Embryonic facial prominence (tissue), 1 donor: ENCODE data around the gene VDR.

Source experiments
- DNase-seq: peaks from one replicate; pipeline ENCODE4 v3.0.0-alpha.2; 2016; ENCODE audit errors: extremely low spot score

VDR gene

DNA sequence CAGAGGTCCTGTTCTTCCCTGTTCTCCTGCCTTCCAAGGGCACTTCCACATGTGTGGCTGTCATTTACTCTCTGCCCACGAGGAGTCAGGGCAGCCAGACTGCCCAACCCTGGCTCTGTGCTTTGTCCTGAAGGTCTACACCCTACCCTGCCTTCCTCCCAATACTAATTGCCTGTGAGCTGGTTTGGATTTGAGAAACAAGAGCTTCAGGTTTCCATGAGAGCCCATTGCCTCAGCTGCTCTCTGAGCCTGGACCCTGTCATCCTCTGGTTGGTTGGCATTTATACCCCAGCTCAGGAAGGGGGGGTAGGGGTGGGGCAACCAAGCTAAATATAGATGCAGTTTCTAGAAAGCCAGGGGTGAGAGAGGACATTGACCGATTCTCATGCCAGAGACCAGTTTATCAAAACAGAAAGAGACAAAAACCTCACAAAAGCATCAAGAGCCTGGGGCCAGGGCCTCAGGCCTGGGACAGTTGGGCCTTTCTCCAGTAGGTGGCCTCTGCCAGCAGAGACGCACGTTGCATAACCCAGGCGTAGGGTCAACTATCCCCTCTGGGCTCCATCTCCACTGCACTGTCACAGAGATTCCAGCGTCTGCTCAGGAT is 34.5 kb downstream of the VDR start:
- DNase-seq: no peak

DNA sequence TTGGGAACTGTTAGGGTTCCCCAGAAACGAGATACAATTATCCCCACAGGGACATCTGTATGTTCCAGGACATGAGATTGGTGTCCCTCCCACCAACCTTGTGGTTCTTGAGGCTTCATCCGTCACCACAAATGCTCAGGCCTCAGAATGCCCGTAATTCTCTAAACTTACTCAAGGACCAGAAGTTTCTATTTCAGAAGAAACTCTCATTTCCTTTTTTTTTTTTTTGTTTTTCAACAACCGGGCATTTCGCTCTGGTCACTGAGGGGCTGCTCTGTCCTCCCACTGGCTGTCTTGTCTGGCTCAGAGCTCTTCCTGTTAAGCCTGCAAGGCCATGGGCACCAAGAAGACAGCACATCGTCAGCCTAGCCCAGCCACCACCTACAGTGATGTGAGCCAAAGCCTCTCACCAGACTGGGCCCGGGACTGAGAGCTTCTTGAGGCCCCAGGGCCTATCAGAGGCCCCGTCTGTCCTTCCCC is 36.2 kb downstream of the VDR start:
- DNase-seq: no peak

DNA sequence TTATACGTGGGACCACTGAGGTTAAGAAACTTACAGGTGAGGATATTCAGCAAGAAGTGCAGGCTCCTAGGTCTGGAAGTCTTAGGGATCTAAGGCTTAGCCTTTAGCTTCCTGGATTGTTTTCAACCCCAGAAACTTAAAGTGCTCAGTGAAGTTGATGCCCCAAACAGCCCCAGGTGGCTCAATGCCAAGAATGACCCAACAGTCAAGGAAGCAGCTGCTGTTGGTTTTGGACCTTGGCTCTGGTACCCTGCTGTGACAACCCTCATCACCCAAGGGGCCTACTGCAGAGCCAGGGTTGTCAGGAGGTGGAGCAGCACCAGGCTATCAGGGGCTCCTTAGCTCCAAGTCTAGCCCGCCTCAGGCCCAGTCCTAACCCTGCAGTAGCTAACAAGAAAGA is 36.8 kb downstream of the VDR start:
- DNase-seq: no peak

DNA sequence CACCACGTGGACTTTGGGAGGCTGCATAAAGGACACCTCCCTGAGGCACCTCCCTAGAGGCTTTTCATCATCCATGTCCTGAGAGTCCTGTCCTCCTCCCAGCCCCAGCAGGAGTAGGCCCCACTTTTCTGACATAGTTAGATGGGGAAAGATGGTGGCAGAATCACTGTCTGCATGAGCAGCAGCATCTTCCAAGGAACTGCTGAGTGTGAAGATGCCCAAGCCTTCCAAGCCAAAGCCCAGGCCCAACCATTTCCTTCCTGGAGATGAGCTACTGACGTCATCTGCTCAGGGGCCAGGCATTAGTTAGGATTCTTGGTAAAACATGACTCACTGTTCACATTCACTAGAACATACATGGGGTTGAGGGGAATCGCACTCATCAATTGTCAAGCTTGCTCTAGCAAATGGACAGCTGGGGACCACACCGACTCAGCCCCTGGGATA is 37.3 kb downstream of the VDR start:
- DNase-seq: no peak

DNA sequence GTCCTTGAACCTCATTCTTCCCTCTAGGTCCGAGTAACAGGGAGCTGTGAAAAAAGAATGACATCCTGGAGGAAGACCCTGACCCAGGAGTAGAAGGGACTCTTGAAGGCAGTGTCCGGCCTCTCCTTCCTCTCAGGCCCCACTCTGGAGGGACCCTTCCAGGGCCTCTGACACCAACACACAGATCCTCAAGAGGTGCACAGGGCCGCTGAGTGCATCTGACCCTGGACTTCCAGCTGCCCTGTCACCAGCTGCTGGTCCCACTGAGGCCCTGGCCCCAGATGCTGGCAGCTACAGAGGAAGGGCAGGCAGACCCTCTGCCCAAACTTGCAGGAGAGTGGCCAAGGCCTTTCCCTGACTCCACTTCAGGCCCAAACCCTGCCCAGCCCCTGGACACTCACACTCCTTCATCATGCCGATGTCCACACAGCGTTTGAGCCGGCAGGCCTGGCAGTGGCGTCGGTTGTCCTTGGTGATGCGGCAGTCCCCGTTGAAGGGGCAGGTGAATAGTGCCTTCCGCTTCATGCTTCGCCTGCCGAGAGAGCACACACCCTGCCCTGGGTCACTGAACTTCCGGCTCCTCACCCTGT is 40.1 kb downstream of the VDR start:
- DNase-seq: no peak

DNA sequence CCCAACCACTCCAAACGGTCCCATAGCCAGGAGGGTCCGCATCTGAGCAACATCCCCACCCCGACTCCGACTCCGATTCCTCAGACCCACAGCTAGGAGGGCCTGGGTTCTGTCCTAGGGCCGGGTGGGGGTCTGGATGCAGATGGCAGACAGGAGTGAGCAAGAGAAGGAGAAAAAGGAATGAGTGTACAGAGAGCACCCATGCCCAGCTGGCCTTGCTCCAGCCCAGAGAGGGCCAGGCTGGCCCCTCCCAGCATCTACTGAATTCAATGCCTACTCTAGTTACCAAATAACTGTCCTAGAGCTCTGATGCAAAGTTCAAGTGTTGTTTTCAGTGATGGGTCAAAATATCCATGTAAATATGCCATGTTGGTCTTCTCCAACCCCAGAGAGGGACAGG is 40.8 kb downstream of the VDR start:
- DNase-seq: no peak

DNA sequence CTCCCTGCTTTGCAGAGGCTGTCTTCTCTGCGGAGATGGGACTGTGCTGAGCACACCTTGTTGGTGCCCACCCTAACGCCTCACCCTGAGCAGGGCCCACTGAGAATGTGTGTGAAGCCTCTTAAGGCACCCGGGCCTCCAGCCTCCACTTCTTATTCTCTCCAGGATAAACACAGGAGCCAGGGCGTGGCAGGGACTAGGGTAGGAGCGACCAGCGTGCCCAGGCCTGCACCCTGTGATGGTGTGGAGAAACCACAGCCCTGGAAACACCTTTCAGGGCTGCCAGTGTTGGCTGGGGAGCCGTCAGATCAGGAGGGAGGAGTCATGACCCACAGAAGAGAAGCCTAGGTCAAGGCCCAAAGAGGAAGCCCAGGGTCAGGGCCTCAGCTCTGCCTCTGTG is 41.3 kb downstream of the VDR start:
- DNase-seq: no peak

DNA sequence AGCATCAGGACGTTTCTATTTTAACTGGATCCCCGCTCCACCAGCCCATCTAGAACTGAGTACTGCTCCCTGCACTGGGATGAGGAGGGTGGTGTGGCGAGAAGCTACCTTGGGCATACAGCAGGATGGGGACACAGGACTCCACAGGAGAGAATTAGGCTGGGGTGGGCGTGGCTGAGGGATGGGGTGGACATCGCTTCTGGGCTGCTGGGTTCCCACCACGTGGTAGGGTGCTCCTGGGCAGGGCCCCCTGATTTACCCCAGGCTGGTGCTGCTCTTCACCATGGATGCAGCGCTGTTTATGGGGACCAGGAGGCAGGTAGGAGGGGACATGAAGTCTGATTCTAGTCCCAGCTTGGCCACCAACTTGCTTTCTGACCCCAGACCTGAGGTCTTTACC is 41.9 kb downstream of the VDR start:
- DNase-seq: no peak

DNA sequence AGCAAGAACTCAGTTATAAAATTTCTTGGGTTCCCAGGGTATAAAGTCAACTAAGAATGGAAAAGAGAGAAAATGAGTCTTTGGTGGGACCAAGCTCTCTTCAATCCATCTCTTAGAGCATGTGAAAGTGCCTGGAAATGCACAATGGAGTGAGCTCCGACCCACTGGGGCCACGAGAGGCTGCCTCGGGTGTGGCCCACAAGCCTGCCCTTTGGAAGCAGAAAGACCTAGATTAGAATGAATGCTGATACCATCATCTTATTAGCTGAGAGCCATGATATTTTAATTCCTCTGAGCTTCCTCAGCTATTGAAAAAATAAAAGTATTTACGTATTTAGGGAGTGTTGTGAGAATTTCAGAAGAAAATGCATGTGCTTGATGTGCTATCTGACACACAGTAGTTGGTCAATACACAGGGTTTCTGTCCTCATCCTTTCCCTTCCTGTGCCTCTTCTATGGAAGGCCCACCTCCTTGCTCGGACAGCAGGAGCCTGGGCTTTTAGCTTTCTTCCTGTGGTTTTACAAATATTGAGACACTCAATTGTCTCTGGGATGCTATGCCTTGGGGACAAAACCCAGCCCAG is 42.5 kb downstream of the VDR start:
- no peak for DNase-seq

DNA sequence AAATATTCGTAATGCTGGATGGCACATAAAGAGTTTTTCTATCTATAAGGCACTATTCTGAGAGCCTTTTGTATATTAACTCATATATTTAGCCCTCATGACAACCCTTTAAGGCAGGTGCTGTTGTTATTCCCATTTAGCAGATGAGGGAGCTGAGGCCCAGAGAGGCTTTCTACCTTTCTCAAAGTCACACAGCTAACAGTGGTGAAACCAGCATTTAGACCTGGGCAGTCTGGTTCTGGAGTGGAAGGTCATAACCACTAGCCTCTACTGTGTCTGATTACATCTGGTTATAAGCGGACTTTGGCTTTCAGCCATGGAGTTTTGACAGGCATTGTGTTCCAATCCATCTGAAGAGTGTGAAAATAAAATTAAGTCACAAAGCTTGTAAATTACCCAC is 43.9 kb downstream of the VDR start:
- no peak for DNase-seq

DNA sequence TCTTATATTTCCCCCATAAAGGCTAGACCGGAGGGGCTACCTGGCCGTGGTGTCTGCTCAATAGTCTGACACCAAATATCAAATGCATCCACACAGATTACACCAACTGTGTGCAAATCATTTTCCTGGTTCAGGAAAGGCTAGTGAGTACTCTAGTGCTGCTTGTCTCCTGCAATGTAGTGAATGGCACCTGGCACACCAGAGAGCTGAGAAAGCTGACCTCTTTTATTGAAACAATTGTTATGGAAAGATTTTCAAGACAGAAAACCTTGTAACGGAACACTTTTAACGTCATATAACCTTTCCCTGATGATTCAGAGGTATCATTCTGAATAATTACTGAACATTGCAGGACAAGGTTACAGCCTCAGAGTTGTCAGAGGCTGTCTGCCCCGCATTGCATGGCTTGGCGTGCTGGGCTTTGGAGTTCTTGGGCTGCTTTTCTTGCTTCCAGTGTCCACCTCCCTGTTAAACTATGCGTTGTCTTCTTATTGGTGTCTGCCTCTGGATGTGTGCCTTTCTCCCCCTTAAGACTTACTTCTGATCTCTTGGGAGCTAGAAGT is 44.4 kb downstream of the VDR start:
- DNase-seq: no peak

DNA sequence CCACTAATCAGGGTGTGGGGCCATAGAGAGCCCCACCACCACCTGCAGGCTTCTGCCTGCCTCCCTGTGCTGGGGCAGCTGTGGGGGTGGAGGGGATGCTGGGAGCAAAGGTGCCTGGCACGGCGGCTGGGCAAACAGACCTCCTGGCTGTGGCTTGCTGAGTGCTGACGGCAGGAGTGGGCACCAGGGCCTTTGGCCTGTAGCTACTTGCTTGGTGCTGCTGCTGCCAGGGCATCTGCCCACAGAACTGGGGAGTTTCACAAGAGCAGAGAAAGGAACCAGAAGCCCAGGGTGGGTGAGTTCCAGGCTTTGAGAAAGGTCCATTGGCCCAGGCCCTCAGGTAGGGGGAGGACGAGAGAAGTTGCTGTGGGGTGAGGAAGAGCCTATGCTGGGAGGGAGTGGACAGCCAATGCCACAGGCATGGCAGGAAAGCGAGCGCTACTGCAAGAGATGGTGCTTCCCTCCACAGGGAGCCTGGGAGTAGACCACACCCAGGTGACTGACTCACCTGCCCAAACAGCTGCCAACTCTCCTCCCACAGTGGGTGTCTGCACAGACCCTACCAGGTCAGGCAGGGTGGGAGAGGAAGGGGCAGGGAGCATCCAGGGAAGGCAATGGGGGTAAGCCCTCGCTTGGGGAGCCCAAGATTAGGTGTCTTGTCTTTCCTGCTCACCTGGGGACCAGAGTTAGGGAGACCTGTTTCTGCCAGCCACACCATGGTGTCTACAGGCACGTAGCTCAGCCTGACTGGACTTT is 46.1 kb downstream of the VDR start:
- DNase-seq: no peak

DNA sequence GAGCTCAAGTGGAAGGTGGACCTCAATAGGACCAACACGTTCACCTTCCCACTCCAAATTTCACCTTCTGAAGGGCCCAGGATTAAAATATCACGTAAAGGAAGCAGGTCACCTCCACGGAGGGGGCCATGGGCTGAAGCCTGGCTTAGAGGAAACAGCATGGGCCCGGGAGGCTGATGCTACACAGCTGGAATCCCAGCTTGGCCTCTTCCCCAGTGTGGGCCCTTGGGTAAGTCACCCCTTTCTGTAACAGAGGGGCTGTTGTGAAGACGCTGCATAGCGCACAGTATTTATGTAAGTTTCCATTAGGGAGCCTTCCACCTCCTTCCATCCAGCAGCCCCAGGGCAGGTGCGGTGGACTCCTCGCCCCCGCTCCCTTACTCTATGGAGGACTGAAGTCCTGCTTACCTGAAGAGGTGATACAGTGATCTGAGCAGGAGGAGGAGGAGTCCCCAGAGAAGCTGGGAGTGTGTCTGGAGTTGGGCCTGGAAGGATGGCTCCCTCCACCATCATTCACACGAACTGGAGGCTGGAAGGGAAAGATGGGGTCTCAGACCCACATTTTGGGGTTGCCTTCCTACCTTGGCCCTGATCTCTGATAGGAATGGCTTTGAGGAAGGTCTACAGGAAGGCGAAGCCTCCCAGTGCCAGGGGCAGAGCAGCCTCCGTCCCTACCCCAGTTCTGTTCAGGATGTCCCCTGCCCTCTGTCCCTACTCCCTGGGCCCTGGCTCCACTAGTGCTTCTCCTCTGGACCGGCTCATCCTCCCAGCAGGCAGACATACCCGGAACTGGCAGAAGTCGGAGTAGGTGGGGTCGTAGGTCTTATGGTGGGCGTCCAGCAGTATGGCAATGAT is 47.8 kb downstream of the VDR start:
- DNase-seq: no peak

DNA sequence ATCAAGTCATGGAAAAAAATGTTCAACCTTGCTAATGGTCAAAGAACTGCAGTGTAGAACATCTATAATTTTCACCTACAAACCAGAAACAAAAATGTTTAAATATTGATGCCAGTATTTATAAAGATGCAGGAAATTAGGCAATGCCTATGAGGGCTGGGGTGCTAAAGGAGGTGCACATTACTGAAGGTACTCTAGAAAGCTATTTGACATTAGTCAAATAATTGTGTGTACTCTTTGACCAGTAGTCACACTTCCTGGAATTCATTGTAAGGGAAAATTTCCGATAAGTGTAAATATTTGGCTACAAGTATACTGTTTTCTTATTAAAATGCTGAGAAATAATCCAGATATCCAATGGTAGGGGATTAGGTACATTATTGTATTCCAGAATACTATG is 48.7 kb downstream of the VDR start:
- DNase-seq: no peak

DNA sequence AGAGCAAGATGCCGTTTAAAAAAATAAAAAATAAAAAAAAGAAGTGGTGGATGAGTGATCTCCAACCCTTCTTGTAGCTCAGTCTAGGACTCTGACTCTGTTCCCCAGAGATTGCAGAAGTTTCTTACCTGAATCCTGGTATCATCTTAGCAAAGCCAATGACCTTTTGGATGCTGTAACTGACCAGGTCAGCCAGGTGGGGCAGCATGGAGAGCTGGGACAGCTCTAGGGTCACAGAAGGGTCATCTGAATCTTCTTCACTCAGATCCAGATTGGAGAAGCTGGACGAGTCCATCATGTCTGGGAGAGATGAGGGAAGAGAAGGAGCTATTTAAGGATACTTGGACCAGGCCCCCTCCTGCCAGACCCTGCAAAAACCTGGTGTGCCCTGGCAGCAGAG is 49.3 kb downstream of the VDR start:
- DNase-seq: no peak

DNA sequence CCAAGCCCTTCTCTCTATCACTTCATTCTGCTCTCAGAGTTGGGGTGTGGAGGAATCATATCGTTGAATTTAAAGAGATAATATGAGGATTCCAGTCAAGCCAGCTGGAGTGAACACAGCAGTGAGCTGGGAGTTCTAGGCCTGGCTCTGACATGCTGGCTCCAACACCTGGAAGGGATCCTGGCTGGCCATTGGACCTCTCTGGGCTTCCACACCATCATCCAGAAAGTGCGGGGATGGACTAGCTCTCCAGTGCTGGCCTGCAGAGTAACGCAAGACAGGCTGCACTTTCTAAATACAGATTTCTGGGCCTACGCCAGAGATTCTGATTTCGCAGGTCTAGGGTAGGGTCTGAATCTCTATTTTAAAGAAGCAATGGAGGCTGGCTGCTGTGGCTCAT is 50.3 kb downstream of the VDR start:
- no peak for DNase-seq

DNA sequence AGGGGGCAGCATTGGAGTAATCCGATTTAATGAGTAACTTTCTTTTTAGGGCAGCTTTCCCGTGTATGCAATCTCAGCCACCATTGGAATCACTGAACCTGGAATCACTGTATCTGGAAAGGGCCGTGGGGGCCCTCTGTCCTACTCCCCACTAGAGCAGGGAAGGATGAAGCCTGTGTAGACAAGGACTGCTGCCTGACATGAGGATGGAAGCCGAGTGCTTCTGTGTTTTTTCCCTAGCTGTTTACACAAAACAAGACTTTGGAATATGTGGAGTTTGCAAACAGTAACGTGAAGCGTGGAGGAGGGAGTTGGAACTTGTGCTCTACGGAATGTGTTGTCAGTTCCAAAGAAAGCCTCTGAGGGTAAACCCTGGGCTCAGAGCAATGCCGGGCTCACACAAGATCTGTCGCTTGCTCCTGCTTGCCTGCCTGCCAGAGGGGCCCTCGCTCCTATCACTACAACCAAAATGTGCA is 52.7 kb downstream of the VDR start:
- no peak for DNase-seq

DNA sequence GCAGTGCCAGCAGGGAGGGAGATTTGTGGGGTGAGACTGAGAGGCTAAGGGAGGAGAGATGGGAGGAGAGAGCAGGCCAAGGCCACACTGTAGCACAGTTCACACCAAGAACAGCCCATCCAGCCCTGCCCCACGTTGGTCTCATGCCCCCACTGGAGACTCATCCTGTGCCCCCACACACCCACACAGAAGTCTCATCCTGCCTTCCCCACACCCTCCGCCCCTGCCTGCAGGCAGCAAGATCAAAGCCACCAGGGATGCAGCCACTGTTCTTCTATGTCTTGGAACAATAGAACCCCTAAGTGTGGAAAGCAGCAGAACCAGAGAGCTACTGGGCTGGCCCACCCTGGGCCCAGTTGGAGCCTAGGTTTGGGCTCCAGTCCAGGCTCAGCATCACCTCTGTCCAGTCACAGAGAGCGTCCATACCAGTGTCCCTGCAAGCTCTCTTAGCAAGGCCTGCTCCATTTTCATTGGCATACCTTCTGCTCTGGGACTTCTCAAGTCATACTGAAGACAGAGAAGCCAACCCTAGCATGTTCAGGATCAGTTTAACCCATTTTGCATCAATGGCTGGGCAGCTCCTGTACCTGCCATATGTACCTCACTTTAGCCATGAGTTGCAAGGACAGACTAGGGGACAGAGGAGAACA is 53.4 kb downstream of the VDR start:
- no peak for DNase-seq

DNA sequence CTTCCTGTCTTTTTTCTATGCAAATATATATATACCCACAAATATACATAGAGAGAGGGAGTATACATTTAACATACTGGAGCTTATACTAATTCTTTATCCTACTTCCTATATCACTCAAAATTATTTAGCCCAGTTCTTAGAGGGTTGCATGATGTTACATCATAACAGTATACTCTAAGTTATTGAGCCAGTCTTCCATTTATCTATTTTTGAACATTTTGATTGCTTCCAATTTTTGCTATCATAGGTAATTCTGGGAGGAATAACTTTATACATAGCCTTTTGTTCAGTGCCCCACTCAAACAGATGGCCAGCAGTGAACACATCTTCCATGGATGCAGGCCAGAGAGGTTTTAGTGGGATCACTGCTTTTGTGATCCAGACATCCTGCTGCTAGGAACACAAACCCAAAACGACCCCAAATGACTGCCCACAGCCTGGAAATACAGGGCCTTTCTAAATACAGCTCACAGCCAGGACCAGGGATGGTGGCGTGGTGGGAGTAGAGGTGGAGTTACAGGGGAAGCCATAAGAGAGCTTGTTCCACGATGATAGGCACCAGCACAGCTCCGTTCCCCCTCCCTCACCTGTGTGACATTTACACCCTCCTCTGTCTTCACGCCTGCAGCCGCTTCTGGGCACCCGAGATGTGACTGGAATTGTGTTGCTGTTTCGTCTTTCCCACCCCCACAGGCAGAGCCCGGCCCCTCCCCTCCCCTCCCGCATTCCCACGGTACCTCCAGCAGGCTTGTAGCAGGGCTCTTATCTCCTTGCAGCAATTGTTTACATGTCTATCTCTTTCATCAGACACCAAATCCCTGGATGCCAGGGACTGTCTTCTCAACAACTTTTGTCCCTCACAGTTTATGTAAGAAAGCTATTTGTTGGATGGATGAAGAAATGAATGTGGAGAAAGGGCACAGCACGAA is 54.4 kb downstream of the VDR start:
- DNase-seq: no peak

DNA sequence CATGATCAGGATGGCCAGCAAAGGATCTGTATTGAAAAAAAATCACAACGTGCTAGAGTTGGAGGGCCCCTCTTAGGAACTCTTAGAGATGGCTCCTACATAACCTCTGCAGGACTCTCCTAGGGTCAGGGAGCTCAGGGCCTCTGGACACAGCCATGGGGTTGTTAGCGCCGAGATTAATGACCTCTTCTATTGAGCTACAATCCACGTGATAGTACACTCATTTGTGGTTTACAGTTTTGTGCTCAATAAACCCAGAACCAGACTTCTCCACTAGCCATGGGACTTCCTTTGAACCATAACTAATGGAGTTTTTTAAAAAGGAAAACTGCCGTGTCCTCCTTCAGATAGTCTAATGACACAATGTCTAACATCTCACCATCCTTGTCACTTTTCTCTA is 55.5 kb downstream of the VDR start:
- no peak for DNase-seq
